ENCODE data around the gene EIF1B.

- no peak for TF ChIP-seq CTCF (IDR thresholded peaks at IDR 0.05 in 8 of 11, conservative IDR thresholded peaks at IDR 0.05 in 3 of 11)
- no peak for TF ChIP-seq POLR2AphosphoS5 (IDR thresholded peaks at IDR 0.05)
Measured at GRCh38 chr3:40302784-40303183, 6.7 kb upstream of the EIF1B start.

Data from spleen (tissue), 7 donors.